IMR-90 (cell line): Measurements from ENCODE around the gene SHROOM1.

Experiments used
- BHLHE40 ChIP-seq: fragments of 150-350 bp; IDR thresholded peaks from 2 replicates; pipeline ENCODE4 v1.6.1; 2016; ENCODE audit warnings: mild to moderate bottlenecking, low read depth, low read length
- CEBPB ChIP-seq: IDR thresholded peaks from 2 replicates; pipeline ENCODE4 v1.6.1; 2012; ENCODE audit warnings: low read depth, low read length, improper control_type of control experiment
- MAFK ChIP-seq: IDR thresholded peaks from 2 replicates; pipeline ENCODE4 v1.6.1; 2012; ENCODE audit warnings: low read depth, low read length, improper control_type of control experiment
- MXI1 ChIP-seq: IDR thresholded peaks from 2 replicates; pipeline ENCODE4 v1.6.1; 2012; ENCODE audit warnings: low read depth, mild to moderate bottlenecking, low read length, moderate library complexity, borderline replicate concordance
- POLR2A ChIP-seq: IDR thresholded peaks from 2 replicates; pipeline ENCODE4 v1.6.1; 2012; ENCODE audit warnings: mild to moderate bottlenecking, low read depth, low read length
- RAD21 ChIP-seq: IDR thresholded peaks from 2 replicates; pipeline ENCODE4 v1.6.1; 2012; ENCODE audit warnings: low read length, improper control_type of control experiment
- RCOR1 ChIP-seq: IDR thresholded peaks from 2 replicates; pipeline ENCODE4 v1.6.1; 2012; ENCODE audit warnings: mild to moderate bottlenecking, low read length, improper control_type of control experiment; ENCODE audit not compliant: insufficient replicate concordance
- RFX5 ChIP-seq: IDR thresholded peaks from 2 replicates; pipeline ENCODE4 v1.8.0; 2012; ENCODE audit warnings: low read depth, mild to moderate bottlenecking, low read length, moderate library complexity
- SMC3 ChIP-seq: fragments of 150-350 bp; IDR thresholded peaks from 2 replicates; pipeline ENCODE4 v1.6.1; 2016; ENCODE audit warnings: low read depth, mild to moderate bottlenecking, antibody characterized with exemption, low read length, moderate library complexity
- TF ChIP-seq, protein P1 (sequence below): conservative IDR thresholded peaks from 2 replicates; pipeline ENCODE4 v1.5.1; 2012; ENCODE audit warnings: mild to moderate bottlenecking, low read depth, low read length, improper control_type of control experiment
- TF ChIP-seq, protein P2 (sequence below): fragments of 150-350 bp; IDR thresholded peaks from 2 replicates; pipeline ENCODE4 v1.6.1; 2017; ENCODE audit warnings: mild to moderate bottlenecking, antibody characterized with exemption, low read length, low read depth

DNA sequence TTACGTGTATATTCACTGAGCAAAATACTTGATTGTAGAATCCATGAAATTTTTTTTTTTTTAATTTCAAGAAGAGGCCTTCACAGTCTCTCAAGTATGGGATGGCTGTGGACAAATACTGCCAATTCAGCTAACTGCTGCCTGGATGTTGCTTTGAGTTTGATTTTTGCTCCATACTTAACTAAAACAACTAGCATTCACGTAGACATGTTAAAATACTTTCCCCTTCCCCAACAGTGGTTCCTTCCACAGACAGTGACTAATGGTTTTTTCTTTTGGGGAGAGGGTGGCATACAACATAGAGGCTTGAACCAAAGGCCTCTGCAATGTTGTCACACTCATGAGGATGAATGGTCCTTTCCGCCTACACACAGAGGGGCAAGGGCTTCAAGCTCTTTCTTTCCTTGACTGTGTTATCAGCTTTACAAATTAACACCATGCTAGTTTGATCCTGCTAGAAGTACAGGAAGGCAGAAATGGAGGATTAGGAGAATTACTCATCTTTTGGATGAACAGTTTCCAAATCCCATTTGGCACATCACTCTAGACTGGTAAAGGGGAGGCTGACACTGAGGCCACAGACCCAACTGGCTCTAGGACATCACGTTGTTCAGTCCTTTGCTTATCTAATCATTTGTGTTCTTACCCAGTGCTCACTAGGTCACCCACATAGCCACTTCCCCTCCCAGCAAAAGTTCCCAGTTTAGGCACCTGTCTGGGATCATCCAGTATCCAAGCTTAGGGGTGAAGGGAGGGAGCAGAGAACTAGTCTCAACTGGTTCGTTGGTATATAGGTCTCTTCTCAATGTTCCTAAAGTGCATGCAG, 41.2 kb upstream of the SHROOM1 start:
- TF ChIP-seq POLR2A, result no peak
- TF ChIP-seq, protein P1, sequence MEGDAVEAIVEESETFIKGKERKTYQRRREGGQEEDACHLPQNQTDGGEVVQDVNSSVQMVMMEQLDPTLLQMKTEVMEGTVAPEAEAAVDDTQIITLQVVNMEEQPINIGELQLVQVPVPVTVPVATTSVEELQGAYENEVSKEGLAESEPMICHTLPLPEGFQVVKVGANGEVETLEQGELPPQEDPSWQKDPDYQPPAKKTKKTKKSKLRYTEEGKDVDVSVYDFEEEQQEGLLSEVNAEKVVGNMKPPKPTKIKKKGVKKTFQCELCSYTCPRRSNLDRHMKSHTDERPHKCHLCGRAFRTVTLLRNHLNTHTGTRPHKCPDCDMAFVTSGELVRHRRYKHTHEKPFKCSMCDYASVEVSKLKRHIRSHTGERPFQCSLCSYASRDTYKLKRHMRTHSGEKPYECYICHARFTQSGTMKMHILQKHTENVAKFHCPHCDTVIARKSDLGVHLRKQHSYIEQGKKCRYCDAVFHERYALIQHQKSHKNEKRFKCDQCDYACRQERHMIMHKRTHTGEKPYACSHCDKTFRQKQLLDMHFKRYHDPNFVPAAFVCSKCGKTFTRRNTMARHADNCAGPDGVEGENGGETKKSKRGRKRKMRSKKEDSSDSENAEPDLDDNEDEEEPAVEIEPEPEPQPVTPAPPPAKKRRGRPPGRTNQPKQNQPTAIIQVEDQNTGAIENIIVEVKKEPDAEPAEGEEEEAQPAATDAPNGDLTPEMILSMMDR, result no peak
- TF ChIP-seq, protein P2, sequence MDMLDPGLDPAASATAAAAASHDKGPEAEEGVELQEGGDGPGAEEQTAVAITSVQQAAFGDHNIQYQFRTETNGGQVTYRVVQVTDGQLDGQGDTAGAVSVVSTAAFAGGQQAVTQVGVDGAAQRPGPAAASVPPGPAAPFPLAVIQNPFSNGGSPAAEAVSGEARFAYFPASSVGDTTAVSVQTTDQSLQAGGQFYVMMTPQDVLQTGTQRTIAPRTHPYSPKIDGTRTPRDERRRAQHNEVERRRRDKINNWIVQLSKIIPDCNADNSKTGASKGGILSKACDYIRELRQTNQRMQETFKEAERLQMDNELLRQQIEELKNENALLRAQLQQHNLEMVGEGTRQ, result no peak
- no peak for TF ChIP-seq RAD21
- TF ChIP-seq MXI1, result no peak
- TF ChIP-seq RFX5, result no peak
- no peak for TF ChIP-seq SMC3
- no peak for TF ChIP-seq BHLHE40
- no peak for TF ChIP-seq CEBPB
- no peak for TF ChIP-seq RCOR1
- no peak for TF ChIP-seq MAFK
